NCI-H460 (cell line): Measurements from ENCODE around the gene MTCL1. TPM values are rescaled to one million over a fixed set of nuclear protein-coding genes. Genes with fewer than 3 reads are reported as not detected.

ENCODE experiments used
- DNase-seq: peaks from one replicate; pipeline ENCODE4 v3.0.0-alpha.2; 2016; ENCODE audit warnings: low read depth; ENCODE audit errors: extremely low read depth
- total RNA-seq: library from RNA; depleted of rRNA; stranded (reverse); fragments of >200 nt; shearing (Covaris generic); gene quantifications from 2 replicates; pipeline ENCODE4 v1.2.3, GENCODE V29; 2014

The MTCL1 gene
- total RNA-seq, 1 experiment from 2014 or later, result 27.0 TPM

DNA sequence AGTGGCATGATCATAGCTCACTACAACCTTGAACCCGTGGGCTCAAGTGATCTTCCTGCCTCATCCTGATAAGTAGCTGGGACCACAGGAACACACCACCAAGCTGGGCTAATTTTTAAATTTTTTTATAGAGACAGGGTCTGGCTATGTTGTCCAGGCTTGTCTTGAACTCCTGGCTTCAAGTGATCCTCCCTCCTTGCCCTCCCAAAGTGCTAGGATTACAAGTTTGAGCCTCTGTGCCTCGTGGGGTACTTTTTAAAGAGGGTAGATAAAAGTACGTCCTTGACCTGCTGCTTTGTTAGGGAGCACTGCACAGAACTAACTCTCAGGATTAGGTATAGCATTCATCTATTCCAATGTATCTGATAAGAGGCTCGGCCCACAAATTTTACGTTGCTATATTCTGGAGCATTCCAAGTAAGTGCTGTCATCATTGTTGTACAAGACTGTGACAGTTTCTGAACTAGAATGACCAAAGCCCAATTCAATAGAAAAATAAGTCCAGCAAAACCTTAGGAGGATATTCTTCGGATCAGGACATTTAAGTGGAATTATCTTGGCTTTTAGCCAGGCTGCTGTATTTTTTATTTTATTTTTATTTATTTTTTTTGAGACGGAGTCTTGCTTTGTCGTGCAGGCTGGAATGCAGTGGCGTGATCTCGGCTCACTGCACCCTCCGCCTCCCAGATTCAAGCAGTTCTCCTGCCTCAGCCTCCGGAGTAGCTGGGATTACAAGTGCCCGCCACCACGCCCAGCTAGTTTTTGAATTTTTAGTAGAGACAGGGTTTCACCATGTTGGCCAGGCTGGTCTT lies 4.1 kb downstream of the MTCL1 start:
- no peak for DNase-seq

DNA sequence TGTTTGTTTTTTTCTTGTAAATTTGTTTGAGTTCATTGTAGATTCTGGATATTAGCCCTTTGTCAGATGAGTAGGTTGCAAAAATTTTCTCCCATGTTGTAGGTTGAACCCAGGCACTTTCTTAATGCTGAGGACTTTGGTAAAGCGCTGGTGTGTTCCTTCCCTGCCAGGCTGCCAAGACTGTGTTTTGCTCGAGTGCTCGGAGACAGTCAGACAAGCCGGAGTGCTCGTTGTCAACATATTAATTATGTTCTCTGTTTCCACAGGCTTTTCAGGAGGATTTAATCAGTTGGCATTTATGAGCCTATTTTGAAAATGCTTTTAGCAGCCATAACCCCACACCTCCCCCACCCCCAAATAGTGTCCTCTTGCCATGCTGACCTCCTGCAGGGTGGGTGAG lies 6.4 kb downstream of the MTCL1 start:
- no peak for DNase-seq

DNA sequence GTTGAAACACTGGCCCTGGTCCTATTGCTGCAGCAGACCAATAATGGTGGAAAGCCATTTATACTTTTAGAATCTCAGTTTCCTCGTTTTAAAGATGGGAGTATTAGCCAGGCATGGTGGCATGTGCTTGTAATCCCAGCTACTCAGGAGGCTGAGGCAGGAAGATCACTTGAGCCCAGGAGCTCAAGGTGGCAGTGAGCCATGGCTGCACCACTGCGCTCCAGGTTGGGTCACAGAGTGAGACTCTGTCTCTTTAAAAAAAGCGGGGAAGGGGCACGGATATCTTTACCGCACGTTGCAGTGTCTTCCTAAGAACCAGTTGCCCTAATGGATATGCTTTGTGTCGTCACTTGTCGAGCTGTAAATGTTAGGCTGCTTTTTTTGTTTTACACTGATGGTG lies 8.3 kb downstream of the MTCL1 start:
- no peak for DNase-seq

DNA sequence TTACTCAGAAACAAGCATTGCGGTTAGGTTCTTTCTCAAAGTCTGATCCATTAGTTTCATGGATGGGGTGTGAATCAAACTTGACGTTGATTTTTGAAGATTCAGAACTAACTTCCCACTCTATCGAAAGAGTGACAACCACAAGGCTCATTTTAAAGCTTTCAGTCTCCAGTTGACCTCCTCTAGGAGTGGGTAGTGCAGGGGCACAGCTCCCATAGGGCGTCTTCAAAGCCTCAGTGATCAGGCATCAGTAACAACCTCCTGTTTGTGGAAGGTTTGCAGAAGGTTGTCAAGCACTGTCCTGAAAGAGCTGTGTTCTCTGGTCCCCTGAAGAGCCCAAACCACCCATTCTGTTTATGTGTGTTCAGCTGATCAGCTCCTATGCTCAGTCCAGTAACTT lies 10.2 kb downstream of the MTCL1 start:
- no peak for DNase-seq

DNA sequence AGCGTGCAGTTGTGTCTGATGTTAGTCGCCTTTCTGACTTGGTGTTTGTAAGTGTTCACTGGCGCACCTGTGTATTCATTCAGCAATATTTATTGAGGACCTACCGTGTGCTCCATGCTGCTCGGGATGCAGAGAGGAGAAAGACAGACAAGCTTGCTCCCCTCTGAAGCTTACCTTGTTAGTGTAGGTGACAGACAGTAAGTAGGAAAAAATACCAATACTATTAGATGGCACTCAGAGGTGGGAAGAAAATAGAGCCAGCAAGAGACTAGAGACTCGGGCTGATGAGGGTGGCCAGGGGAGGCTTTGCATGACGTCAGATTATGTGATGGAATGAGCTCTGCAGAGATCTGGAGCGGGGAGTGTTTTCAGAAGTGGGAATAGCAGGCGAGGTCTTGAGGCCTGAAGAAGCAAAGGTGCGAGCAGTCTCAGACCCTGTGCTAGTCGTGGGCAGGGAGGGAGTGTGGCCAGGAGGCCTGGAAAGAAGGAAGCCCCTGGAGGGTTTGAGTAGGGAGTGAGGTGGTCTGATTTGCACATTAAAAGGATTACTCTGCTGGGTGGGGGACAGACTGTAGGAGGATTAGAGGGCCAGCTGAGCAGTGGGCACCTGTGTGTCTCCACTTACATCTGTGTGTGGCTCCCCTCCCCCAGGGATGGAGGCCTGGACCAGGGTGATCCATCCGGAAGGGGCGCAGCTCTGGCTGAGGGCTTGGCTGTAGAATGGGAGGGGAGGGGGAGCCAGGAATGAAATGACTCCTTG lies 11.8 kb downstream of the MTCL1 start:
- no peak for DNase-seq

DNA sequence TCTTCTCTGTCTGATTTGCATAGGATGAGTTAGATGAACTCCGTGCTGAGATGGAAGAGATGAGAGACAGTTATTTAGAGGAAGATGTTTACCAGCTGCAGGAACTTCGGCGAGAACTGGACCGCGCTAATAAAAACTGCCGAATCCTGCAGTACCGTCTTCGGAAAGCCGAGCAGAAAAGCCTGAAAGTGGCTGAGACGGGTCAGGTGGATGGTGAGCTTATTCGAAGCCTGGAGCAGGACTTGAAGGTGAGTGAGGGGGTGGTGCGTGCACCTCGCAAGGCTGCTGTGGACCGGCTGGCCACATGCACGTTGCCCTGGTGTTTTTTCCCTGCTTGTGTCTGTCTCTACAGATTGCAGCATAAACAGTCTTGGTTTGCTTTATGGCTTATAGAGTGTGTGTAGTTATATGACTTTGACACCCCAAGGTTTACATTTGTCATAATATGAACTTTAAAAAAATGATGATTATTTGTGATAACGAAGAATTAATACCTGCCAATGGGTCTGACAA lies 13.1 kb downstream of the MTCL1 start:
- no peak for DNase-seq

DNA sequence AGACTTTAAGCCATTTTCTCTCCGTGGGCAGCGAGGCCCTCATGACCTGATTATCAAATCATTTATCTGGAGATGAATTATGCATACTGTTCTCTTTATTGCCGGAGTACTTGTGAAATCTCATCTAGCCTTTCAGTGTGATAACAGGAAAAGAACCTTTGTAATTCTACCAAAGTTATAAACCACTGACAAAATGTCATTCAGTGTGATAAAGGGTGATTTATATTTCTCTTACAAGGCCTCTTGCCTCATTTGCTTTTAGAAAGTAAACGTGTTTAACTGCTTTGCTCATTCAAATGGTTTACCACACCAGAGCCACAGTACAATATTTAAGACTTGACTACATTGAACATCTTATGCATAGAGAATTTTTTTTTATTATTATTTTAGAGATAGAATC lies 13.8 kb downstream of the MTCL1 start:
- DNase-seq, result no peak

DNA sequence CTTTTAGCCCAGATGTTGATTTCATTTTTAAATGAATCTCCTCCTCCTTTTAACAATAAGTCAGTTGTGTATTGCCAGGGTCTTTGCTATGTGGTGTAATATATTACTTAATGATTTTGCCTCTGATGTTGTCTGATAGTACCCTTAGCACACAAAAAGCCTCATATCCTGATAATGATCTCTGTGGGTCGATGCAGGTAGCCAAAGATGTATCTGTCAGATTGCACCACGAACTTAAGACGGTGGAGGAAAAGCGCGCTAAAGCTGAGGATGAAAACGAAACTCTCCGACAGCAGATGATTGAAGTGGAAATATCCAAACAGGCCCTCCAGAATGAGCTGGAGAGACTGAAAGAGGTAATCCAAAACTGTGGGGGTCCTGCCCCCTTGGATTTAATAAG lies 14.8 kb downstream of the MTCL1 start:
- DNase-seq, result no peak

DNA sequence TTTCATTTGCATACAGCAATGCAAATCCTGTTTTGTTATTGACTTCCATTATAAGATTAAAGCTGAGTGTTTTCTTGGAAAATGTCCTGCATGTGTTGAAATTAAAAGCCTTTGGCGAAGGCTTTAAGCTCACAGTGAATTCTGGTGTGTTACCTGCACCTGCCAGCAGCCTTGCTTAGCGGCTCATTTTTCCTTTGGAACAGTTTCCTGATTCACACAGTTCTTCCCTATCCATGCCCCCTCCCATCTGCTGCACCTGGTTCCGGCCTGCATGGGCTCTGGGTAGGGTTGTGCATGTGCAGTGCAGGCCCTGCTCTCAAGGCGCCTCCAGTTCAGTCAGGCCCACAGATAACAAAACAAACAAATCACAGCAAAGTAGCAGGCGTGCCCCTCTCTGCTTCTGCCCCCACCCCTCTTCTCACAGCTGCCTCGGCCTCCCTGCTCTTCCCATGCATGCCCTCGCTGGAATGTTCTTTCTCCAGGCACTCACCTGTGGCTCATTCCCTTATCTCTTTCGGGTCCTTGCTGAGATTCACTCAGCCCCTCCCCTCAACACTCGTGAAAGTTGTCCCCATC lies 15.8 kb downstream of the MTCL1 start:
- no peak for DNase-seq

DNA sequence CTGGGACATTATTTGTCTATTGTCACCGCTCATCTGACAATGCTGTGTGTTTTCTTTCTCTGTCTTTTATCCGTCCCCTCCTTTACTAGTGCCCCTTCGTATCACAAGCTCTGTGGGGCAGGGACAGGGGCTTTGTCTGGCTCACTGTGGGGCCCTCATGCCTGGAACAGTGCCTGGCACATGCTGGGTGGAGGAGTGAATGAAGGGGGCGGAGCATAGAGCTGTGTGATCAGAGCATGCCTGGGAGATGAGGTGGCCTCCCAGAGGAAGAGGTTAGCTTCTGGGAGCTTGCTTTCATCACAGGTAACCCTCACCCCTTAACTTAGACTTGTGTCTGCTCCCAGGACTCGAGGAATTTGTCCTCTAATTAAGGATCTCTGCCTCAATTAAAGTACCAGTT lies 16.4 kb downstream of the MTCL1 start:
- no peak for DNase-seq

DNA sequence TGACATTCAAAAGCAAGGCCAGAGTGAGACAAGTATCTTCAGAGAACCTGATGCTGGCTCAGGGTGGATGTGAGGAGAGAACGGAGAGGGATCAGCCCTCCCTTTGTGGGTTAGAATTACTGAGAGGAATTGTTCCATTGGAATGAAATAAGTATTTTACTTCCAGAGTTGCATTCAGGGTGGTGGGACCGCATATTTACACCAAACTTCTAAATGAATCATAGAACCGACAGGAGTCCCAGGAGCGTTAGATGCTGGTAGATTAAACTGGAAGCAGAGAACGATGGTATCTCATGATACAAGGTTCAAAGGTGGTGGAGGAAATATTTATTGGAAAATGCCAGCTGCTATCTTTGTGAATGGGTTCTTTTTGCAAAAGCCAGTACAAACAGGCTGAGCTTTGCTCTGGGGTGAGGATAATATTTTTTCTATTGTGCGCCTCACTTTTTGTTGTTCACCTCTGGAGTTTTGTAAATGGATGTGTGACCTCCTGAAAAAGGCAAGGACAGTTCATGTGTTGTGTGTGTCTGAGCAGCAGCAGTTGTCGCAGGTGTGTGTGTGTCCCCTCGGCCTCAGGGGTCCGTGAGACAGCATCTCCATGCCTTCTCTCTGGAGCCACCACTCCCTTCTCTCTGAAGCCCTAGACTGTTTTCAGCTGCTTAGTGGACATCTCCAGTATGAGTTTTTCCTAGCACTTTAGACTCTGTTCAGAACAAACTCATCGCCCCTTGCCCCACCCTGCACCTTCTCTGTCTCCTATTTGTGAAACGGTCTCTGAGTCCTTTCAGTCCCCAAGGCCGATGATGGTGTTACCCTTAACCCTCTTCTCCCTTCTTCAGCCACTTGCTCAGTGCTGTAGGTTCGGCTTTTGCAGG lies 17.8 kb downstream of the MTCL1 start:
- DNase-seq, result no peak

DNA sequence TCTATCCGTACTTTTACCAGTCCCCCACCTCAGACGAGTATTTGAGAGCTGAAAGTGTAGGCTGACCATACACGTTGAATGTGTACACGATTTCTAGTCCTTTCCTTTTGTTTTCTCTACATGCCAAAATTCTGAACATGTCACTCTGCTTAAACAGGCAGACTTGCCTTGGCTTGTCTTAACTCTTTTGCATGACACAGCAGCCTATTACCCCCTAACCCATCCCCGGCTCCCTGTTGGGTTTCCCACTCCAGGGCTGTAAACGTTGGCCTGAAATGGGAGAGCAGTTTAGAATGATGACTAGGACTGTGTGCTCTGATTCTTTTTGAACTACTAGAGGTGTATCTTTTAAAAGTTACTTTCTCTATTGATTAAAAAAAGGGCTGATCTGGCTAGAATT lies 19.1 kb downstream of the MTCL1 start:
- no peak for DNase-seq

DNA sequence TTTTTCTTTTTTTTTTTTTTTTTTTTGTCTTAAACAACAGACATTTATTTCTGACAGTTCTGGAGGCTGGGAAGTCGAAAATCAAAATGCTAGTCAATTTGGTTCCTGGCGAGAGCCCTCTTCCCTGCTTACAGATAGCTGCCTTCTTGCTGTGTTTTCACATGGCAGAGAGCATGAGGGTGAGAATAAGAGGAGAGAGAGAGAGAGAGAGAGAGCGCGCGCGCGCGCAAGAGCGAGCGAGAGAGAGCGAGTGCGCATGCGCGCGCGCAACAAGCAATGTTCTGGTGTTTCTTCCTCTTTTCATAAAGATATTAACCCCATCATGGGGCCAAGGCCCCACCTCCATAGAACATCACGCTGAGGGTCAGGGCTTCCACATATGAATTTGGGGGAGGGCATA lies 20.9 kb downstream of the MTCL1 start:
- DNase-seq, result no peak

DNA sequence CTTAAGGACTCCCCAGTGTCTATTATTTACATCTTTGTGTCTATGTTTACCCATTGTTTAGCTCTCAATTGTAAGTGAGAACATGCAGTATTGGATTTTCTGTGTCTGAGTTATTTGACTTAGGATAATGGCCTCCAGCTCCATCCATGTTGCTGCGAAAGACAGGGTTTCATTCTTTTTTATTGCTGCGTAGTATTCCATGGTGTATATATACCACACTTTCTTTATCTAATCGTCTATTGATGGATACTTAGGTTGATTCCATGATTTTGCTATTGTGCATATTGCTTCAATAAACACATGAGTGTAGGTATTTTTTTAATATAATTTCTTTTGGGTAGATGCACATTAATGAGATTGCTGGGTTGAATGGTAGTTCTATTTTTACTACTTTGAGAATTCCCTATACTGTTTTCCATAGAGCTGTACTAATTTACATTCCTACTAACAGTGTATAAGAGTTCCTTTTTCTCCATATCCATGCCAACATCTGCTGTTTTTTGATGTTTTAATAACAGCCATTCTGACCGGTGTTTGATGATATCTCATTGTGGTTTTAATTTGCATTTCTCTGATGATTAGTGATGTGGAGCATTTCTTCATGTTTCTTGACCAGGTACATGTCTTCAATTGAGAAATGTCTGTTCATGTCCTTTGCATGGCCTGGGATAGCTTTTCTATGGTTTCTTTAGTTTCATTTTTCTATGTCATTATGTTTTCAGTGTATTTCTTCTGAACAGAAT lies 21.8 kb downstream of the MTCL1 start:
- no peak for DNase-seq

DNA sequence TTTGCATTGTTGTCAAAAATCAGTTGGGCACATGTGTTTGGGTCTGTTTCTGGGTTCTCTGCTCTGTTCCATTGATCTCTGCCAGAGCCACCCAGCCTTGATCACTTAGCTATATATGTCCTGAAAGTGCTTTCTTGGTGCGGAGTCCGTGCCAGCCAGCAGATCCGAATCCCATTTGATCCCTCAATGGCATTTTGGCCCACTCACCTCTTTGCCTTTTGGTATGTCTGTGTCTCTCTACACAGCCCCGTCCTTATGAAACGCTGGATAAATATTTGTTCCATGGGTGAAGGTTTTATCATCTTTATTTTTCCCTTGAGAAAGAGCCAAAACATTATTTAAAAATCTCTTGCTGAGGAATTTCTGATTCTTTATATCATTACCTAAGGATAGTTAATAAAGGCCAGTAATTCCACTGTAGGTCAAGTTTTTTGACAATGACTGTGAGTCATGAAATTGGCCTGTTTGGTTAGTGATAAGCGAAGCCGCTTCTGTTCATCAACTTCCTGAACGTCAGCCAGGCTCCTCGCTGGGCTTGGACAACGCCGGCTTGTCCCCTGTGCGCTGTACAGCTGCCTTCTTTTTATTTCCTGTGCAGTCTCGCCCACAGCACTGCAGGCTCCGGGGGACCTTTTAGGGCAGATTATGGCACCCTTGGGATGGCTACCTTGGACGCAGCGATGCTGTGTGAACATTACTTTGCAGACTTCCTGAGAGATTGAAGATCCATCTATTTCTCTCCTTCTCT lies 24.9 kb downstream of the MTCL1 start:
- peak; percentile 50 for DNase-seq

DNA sequence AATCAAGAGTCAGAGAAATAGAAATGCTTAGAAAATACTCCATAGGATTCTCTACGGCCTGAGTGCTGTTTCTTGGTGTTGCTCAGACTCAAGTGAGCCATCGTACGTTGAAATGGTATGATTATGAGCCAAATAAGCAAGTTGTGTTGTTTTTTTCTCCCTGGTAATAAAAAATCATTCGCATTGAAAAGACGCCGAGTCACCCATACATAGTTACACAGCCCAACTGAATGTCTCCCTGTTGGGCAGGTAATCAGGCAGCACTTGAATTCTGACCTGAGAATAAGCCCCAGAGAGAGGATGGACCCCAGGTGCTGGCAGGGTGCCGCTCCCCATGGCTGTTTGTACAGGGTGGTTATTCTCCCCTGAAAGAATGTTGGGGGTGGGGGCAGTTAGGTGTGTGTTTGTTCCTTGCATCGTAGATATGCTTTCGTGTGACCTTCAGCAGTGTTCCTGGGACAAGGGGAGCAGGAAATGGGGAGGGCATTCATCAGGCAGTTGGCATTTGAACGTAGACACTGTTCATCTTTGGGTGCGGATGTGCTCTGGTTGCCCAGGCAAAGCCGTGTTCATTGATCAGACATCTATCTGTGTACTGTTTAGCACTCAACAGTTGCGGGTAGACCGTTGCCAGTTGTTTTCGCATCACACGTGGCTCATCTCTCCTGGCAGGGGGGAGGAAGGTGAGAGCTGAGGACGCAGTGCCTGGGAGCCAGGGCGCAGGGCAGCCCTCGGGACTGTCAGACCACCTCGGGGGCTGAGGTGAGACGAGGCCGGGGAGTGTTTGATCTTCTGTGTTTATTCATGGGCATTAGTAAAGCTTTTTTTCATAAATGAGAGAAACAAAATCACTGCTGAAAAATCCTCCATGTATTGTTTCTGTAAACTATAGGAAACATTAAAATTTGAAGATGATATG lies 27.3 kb downstream of the MTCL1 start:
- no peak for DNase-seq

DNA sequence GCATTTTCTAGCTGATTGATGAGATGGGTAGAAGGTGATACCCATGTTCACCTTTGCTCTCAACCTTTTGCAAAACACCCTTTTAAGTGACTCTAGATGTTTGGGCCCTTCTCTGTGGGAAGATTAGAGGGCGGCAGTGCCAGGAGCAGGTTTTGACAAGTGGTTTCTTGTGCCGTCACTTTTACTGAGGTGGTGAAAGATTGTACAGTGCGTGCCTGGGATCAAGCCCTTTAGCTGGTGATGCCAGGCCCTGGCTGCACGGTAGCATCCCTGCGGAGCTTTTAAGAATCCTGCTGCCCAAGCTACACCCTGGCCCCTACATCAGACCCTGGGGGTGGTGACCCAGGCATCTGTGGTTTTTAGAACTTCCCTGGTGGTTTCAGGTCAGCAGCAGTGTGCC lies 29.1 kb downstream of the MTCL1 start:
- no peak for DNase-seq

DNA sequence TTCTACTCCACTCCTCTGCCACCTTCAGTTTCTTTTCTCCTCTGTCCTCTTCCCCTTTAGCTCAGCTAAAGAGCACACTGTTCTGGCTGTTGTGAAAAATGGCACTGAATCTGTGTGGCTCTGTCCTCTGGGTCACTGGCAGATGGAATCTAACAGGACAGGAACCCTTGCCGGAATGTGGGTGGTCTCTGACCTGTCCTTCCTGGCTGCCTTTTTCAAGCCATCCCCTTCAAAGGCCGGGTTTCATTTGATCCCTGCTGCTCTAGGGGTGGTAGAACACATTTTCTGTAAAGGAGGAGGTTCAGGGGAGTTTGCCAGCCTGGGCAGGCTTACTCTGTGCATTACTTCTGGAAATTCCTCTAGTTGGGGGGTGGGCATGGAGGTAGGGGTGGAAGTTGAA lies 29.9 kb downstream of the MTCL1 start:
- no peak for DNase-seq
